Natural killer cell (primary cell): ENCODE data around the gene ADM5. TPM values are rescaled to one million over a fixed set of nuclear protein-coding genes. Genes with fewer than 3 reads are reported as not detected.
A peak's percentile ranks its signal among the peaks of the same experiment; 100 is the strongest.

Source experiments
- ATAC-seq, 3 donors: fragments of 150-1000 bp in 2 of 3; fragments of 200-7000 bp in 1 of 3; cut with Tn5 transposase; 1 replicate in 1 of 3; 2 replicates in 2 of 3; pipeline ENCODE4 v1.10.0; 2021; ENCODE audit warnings: mild to moderate bottlenecking in 2 of 3, moderate library complexity in 2 of 3
- DNase-seq, 2 donors: peaks; one replicate each; pipeline versions ENCODE4 v3.0.0 to v3.0.0-alpha.2; 2013 to 2021; ENCODE audit warnings: mixed read lengths in 1 of 2
- H3K27ac ChIP-seq: one replicate; pipeline ENCODE4 v1.5.1; 2013; ENCODE audit warnings: mild to moderate bottlenecking, low read length
- H3K27me3 ChIP-seq: one replicate; pipeline ENCODE4 v1.6.1; 2013; ENCODE audit warnings: low read length; ENCODE audit not compliant: control insufficient read depth, insufficient read depth
- H3K36me3 ChIP-seq: one replicate; pipeline ENCODE4 v1.6.1; 2013; ENCODE audit warnings: low read length; ENCODE audit not compliant: control insufficient read depth, insufficient read depth
- H3K4me1 ChIP-seq: one replicate; pipeline ENCODE4 v1.6.1; 2013; ENCODE audit warnings: low read length; ENCODE audit not compliant: control insufficient read depth, insufficient read depth
- H3K4me3 ChIP-seq: one replicate; pipeline ENCODE4 v1.5.1; 2013; ENCODE audit warnings: low read length
- H3K9me3 ChIP-seq: one replicate; pipeline ENCODE4 v1.6.1; 2013; ENCODE audit warnings: low read length; ENCODE audit not compliant: control insufficient read depth, insufficient read depth
- H3K27ac Mint-ChIP-seq, 2 donors: one replicate each; pipeline ENCODE4 v1.8.0; 2022; ENCODE audit warnings: mild to moderate bottlenecking in 2 of 2, mixed read lengths in 2 of 2, moderate library complexity in 1 of 2
- H3K27me3 Mint-ChIP-seq, 2 donors: one replicate each; pipeline ENCODE4 v1.8.0; 2022; ENCODE audit warnings: low read depth in 2 of 2, mixed read lengths in 2 of 2
- H3K36me3 Mint-ChIP-seq: one replicate; pipeline ENCODE4 v1.8.0; 2022; ENCODE audit warnings: mixed read lengths
- H3K4me1 Mint-ChIP-seq, 2 donors: one replicate each; pipeline ENCODE4 v1.8.0; 2022; ENCODE audit warnings: mixed read lengths in 2 of 2
- H3K4me3 Mint-ChIP-seq: one replicate; pipeline ENCODE4 v1.8.0; 2022; ENCODE audit warnings: mild to moderate bottlenecking, moderate library complexity, mixed read lengths
- H3K9me3 Mint-ChIP-seq, 2 donors: one replicate each; pipeline ENCODE4 v1.8.0; 2022; ENCODE audit warnings: mixed read lengths in 2 of 2
- WGBS: methylation state at CpG from one replicate; pipeline ENCODE4 v1.1.7; 2013; ENCODE audit warnings: missing lambda C conversion rate; ENCODE audit not compliant: insufficient coverage; 5-methylcytosine and 5-hydroxymethylcytosine counted together
- intact Hi-C: fragments of 100-400 bp; cut with micrococcal nuclease; formaldehyde crosslinking; loops from one replicate; pipeline ENCODE4 v1.14.2; 2022
- total RNA-seq, 4 donors: library from RNA; stranded (reverse); fragments of 120-200 nt in 1 of 4; gene quantifications; one replicate each; pipeline versions ENCODE4 v1.2.3 to v1.2.4, GENCODE V29; 2013 to 2022
- TF ChIP-seq, protein P1 (sequence below): fragments of 200-600 bp; IDR thresholded peaks from one replicate; pipeline ENCODE4 v1.8.0; 2022; ENCODE audit warnings: antibody characterized with exemption

The ADM5 gene
- total RNA-seq, 3 donors from 2014 or later (not counting 1 experiment from before 2014, with no cell fraction given) = 2.3 to 2.9 (median 2.4) TPM

DNA sequence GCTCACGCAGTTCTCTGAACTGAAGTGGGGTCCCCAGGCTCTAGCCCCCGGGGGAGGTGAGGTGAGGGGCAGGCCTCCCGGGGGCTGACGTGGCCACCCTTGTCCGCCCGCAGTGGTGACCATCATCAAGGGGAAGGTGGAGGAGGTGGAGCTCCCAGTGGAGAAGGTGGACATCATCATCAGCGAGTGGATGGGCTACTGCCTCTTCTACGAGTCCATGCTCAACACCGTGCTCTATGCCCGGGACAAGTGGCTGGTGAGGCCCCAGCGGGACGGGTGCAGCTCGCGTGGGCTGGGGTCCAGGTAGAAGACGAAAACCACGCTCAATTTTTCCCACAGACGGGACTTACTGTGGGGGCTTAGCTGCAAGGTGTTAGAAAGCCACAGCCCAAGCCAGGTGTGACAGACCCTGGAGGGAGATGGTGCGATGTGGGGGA is 5.6 kb upstream of the ADM5 start:
- peak overlapping the region in 1 of 2 donors; percentile 38 for H3K27ac Mint-ChIP-seq
- TF ChIP-seq, protein P1, sequence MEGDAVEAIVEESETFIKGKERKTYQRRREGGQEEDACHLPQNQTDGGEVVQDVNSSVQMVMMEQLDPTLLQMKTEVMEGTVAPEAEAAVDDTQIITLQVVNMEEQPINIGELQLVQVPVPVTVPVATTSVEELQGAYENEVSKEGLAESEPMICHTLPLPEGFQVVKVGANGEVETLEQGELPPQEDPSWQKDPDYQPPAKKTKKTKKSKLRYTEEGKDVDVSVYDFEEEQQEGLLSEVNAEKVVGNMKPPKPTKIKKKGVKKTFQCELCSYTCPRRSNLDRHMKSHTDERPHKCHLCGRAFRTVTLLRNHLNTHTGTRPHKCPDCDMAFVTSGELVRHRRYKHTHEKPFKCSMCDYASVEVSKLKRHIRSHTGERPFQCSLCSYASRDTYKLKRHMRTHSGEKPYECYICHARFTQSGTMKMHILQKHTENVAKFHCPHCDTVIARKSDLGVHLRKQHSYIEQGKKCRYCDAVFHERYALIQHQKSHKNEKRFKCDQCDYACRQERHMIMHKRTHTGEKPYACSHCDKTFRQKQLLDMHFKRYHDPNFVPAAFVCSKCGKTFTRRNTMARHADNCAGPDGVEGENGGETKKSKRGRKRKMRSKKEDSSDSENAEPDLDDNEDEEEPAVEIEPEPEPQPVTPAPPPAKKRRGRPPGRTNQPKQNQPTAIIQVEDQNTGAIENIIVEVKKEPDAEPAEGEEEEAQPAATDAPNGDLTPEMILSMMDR = no peak
- Histone ChIP-seq H3K27ac (no peak overlapping the region), H3K4me1 (peaks cover 17% of the 10 kb centered on the region), H3K9me3 (no peaks in the 10 kb centered on the region), H3K4me3 (no peak overlapping the region), H3K36me3 (peaks cover 44% of the 10 kb centered on the region), H3K27me3 (no peaks in the 10 kb centered on the region)
- 93% methylated on average over 18 of the region's 18 CpGs for WGBS
- no peaks in the 10 kb centered on the region for H3K36me3 Mint-ChIP-seq
- no peak overlapping the region for H3K4me3 Mint-ChIP-seq
- peaks cover 0 to 35% of the 10 kb centered on the region in 2 donors for H3K4me1 Mint-ChIP-seq
- H3K9me3 Mint-ChIP-seq = no peaks in the 10 kb centered on the region
- no peaks in the 10 kb centered on the region for H3K27me3 Mint-ChIP-seq
- intact Hi-C loops = no loop called here
- ATAC-seq (no peak), DNase-seq (no peak)

DNA sequence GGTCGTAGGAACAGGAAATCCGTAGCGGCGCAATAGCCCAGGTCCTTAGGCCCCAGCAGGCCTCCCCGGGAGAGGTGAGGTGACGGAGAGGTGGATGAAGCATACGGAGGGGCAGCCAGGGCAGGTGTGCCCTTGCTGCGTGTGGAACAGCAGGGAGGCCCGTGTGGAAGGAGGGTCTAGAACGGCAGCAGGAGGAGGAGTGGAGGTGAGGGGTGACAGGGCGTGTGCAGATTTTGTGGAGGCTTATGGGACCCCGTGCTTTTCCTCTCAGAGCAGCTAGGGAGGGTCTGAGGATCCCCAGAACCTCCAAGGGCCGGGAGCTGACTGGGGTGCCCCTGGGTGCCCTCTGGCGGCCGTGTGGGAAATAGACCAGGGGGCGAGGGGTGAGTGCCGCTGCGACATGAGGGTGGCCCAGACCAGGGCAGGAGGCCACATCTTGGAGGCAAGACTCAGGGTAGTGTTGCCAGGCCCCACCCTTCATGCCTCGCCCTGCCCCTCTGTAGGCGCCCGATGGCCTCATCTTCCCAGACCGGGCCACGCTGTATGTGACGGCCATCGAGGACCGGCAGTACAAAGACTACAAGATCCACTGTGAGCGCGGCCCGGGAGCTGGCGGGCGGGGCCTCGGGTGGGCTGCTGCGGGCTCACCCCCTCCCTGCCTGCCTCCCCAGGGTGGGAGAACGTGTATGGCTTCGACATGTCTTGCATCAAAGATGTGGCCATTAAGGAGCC is 5.0 kb upstream of the ADM5 start:
- H3K4me3 Mint-ChIP-seq = no peak overlapping the region
- WGBS = 91% methylated on average over 35 of the region's 35 CpGs
- Histone ChIP-seq H3K9me3 (no peaks in the 10 kb centered on the region), H3K27ac (no peak overlapping the region), H3K4me3 (no peak overlapping the region), H3K4me1 (peaks cover 19% of the 10 kb centered on the region), H3K36me3 (peaks cover 44% of the 10 kb centered on the region), H3K27me3 (no peaks in the 10 kb centered on the region)
- no peaks in the 10 kb centered on the region for H3K36me3 Mint-ChIP-seq
- no peak for ATAC-seq
- intact Hi-C loops = no loop called here
- TF ChIP-seq, protein P1 = peak; percentile 8
- no peaks in the 10 kb centered on the region for H3K9me3 Mint-ChIP-seq
- peak in 1 of 2 donors; percentile 49 for DNase-seq
- peak overlapping the region in 1 of 2 donors; percentile 38 for H3K27ac Mint-ChIP-seq
- peaks cover 0 to 33% of the 10 kb centered on the region in 2 donors for H3K4me1 Mint-ChIP-seq
- H3K27me3 Mint-ChIP-seq = no peaks in the 10 kb centered on the region

DNA sequence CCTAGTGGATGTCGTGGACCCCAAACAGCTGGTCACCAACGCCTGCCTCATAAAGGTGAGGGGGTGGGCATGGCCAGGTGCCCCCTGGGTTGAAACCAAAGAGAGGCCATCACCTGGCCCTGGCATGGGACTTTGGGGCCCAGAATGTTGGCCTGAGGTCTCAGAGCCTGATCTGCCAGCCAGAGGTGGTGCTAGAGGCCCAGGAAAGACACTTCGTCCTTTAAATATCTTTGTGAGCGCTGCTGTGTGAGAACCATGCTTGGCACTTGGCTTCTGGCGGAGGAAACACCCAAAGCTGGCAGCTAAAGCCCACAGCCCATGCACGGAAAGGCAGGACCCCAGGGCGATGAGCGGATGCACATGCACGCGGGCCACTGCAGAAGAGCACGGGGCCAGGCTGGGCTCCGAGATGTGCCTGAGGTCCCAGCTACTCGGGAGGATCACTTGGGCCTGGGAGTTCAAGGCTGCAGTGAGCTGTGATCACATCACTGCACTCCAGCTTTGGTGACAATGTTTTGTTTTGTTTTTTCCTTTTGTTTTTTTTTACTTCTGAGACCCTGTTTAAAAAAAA is 4.3 kb upstream of the ADM5 start:
- Histone ChIP-seq H3K36me3 (peaks cover 44% of the 10 kb centered on the region), H3K4me3 (no peak overlapping the region), H3K9me3 (no peaks in the 10 kb centered on the region), H3K27ac (no peak overlapping the region), H3K27me3 (peaks cover 5% of the 10 kb centered on the region), H3K4me1 (peaks cover 20% of the 10 kb centered on the region)
- DNase-seq (no peak), ATAC-seq (no peak)
- intact Hi-C loops = no loop called here
- Mint-ChIP-seq H3K9me3 (no peaks in the 10 kb centered on the region), H3K36me3 (no peaks in the 10 kb centered on the region), H3K27me3 (peaks cover 3% of the 10 kb centered on the region in 2 donors), H3K4me1 (peaks cover 4 to 31% of the 10 kb centered on the region in 2 donors), H3K27ac (no peak overlapping the region), H3K4me3 (no peak overlapping the region)
- WGBS = 97% methylated on average over 13 of the region's 13 CpGs
- TF ChIP-seq, protein P1 = no peak
